Measurements from ENCODE around the gene DCHS2. TPM values are rescaled to one million over a fixed set of nuclear protein-coding genes. Genes with fewer than 3 reads are reported as not detected.

DCHS2 gene
- polyA plus RNA-seq, 3 donors = not detected

DNA sequence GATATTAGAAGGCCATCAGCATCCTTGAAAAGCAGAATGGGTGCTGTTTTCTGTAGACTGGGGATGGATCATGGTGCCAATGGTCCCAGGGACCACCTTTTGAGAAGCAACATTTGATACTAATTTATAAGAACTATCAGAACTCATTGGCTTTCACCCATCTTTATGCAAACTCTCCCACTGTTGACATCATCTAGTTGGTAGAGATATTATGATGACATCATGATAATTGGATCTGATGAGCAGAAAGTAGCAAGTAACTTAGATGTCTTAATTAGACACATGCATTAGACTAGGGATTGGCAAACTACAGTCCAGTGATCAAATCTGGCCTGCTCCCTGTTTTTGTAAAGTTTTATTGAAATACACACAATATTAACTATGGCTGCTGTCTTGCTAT is 181.0 kb downstream of the DCHS2 start:
- Histone ChIP-seq H3K27ac (ENCODE audit: low read depth in 1 of 2, low read length in 2 of 2) (no peak overlapping the region), H3K4me3 (replicated peaks in 1 of 3; ENCODE audit: low read depth in 2 of 3, low read length in 3 of 3) (no peak overlapping the region), H3K36me3 (replicated peaks in 1 of 2; ENCODE audit: control insufficient read depth in 1 of 2, insufficient read depth in 2 of 2, low read length in 2 of 2) (no peaks in the 10 kb centered on the region), H4K20me1 (ENCODE audit: insufficient read depth, low read length) (no peaks in the 10 kb centered on the region), H3K4me1 (ENCODE audit: control insufficient read depth in 1 of 2, insufficient read depth in 2 of 2, low read length in 2 of 2) (no peaks in the 10 kb centered on the region), H3K79me2 (ENCODE audit: insufficient read depth, low read length) (no peaks in the 10 kb centered on the region), H3K9me3 (replicated peaks in 1 of 2; ENCODE audit: control insufficient read depth in 1 of 2, insufficient read depth in 1 of 2, low read length in 2 of 2) (no peaks in the 10 kb centered on the region), H3K27me3 (ENCODE audit: control insufficient read depth in 2 of 2, insufficient read depth in 2 of 2, low read length in 2 of 2) (no peaks in the 10 kb centered on the region), H2AFZ (ENCODE audit: insufficient read depth, low read depth, low read length, poor library complexity, severe bottlenecking) (no peak overlapping the region), H3K4me2 (replicated peaks; ENCODE audit: extremely low read depth, low read length, poor library complexity, severe bottlenecking) (no peak overlapping the region), H3K9ac (ENCODE audit: insufficient read depth, low read length, poor library complexity, severe bottlenecking) (no peak overlapping the region)
- no peak overlapping the region for H3K4me3 Mint-ChIP-seq
- TF ChIP-seq CTCF (IDR thresholded peaks at IDR 0.05) = no peak
- peaks cover 0 to 2% (median 2%) of the 10 kb centered on the region in 3 donors for H3K27me3 Mint-ChIP-seq (ENCODE audit: low read depth in 3 of 3)
- peaks cover 0 to 4% (median 1%) of the 10 kb centered on the region in 7 donors for H3K9me3 Mint-ChIP-seq
- H3K27ac Mint-ChIP-seq = no peak overlapping the region
- DNase-seq = no peak
- intact Hi-C loops (cut with micrococcal nuclease) = no loop called here
- H3K36me3 Mint-ChIP-seq = no peaks in the 10 kb centered on the region
- no peaks in the 10 kb centered on the region for H3K4me1 Mint-ChIP-seq

GRCh38 chr4:154308207-154308606 is 183.4 kb downstream of the DCHS2 start:
- no peaks in the 10 kb centered on the region for H3K36me3 ChIP-seq (replicated peaks in 1 of 2; ENCODE audit: control insufficient read depth in 1 of 2, insufficient read depth in 2 of 2, low read length in 2 of 2)
- peaks cover 0 to 4% (median 2%) of the 10 kb centered on the region in 7 donors for H3K9me3 Mint-ChIP-seq
- H2AFZ ChIP-seq (ENCODE audit: insufficient read depth, low read depth, low read length, poor library complexity, severe bottlenecking) = no peak overlapping the region
- no peaks in the 10 kb centered on the region for H3K4me1 Mint-ChIP-seq
- no peak overlapping the region for H3K4me3 ChIP-seq (replicated peaks in 1 of 3; ENCODE audit: low read depth in 2 of 3, low read length in 3 of 3)
- no peaks in the 10 kb centered on the region for H3K27me3 ChIP-seq (ENCODE audit: control insufficient read depth in 2 of 2, insufficient read depth in 2 of 2, low read length in 2 of 2)
- H3K9ac ChIP-seq (ENCODE audit: insufficient read depth, low read length, poor library complexity, severe bottlenecking) = no peak overlapping the region
- no peak for TF ChIP-seq CTCF (IDR thresholded peaks at IDR 0.05)
- no peaks in the 10 kb centered on the region for H3K9me3 ChIP-seq (replicated peaks in 1 of 2; ENCODE audit: control insufficient read depth in 1 of 2, insufficient read depth in 1 of 2, low read length in 2 of 2)
- no peaks in the 10 kb centered on the region for H4K20me1 ChIP-seq (ENCODE audit: insufficient read depth, low read length)
- H3K27ac ChIP-seq (ENCODE audit: low read depth in 1 of 2, low read length in 2 of 2) = no peak overlapping the region
- no peak overlapping the region for H3K4me3 Mint-ChIP-seq
- no peaks in the 10 kb centered on the region for H3K4me1 ChIP-seq (ENCODE audit: control insufficient read depth in 1 of 2, insufficient read depth in 2 of 2, low read length in 2 of 2)
- DNase-seq = no peak
- H3K27me3 Mint-ChIP-seq (ENCODE audit: low read depth in 3 of 3) = peaks cover 0 to 2% (median 2%) of the 10 kb centered on the region in 3 donors
- no peaks in the 10 kb centered on the region for H3K79me2 ChIP-seq (ENCODE audit: insufficient read depth, low read length)
- WGBS (ENCODE audit: insufficient coverage) = no CpG with 5 or more reads among the region's 1 CpG
- no peak overlapping the region for H3K27ac Mint-ChIP-seq
- intact Hi-C loops (cut with micrococcal nuclease) = no loop called here
- H3K36me3 Mint-ChIP-seq = no peaks in the 10 kb centered on the region
- no peak overlapping the region for H3K4me2 ChIP-seq (replicated peaks; ENCODE audit: extremely low read depth, low read length, poor library complexity, severe bottlenecking)

All from CD14-positive monocyte (primary cell).